HCT116 (cell line): ENCODE data around the gene NMNAT3. TPM values are rescaled to one million over a fixed set of nuclear protein-coding genes. Genes with fewer than 3 reads are reported as not detected.

ENCODE experiments used
- ATAC-seq: fragments of 200-7000 bp; cut with Tn5 transposase; 2 replicates; pipeline ENCODE4 v1.9.1; 2020; ENCODE audit warnings: mild to moderate bottlenecking, moderate library complexity
- BruUV-seq: library from RNA; stranded (reverse); fragments of 400-500 nt; replicated peaks from 2 replicates; lab custom pipeline; 2021; lab: Mats Ljungman, UMichigan
- CTCF ChIA-PET: fragments of 300-600 bp; sonication (Branson Sonifier 250); formaldehyde crosslinking; loops from one replicate; lab custom pipeline; 2021; ENCODE audit warnings: antibody characterized with exemption; lab: Charles Lee
- POLR2A ChIA-PET: fragments of 300-600, 350-600 bp; sonication (Branson Sonifier 250); formaldehyde crosslinking; loops from one replicate; lab custom pipeline; 2021; ENCODE audit warnings: antibody characterized with exemption; lab: Charles Lee
- RAD21 ChIA-PET, 2 experiments: fragments of 300-600 bp; sonication (Branson Sonifier 250); formaldehyde crosslinking; loops; one replicate each; lab custom pipeline; 2023; ENCODE audit warnings: low total read pairs in 2 of 2; ENCODE audit not compliant: uncharacterized antibody in 2 of 2, unreplicated experiment in 2 of 2, low non-redundant PET in 1 of 2; lab: Charles Lee
- DNase-seq: peaks from one replicate; pipeline ENCODE4 v3.0.0-alpha.2; 2010; ENCODE audit warnings: low read depth, low spot score
- H2AFZ ChIP-seq: fragments of 200-600 bp; shearing (Covaris generic), sonication (generic); 2 replicates; pipeline ENCODE4 v1.6.1; 2017; ENCODE audit warnings: low read depth, mixed run types, mixed read lengths, antibody characterized with exemption, low read length; ENCODE audit not compliant: poor library complexity, severe bottlenecking
- H3K27ac ChIP-seq: 2 replicates; pipeline ENCODE4 v1.5.1; 2012; ENCODE audit warnings: low read depth, low read length
- H3K27me3 ChIP-seq: fragments of 200-600 bp; sonication (generic); 2 replicates; pipeline ENCODE4 v1.6.1; 2016; ENCODE audit warnings: mixed run types, low read length, mixed read lengths; ENCODE audit not compliant: insufficient read depth
- H3K36me3 ChIP-seq, 2 experiments: fragments of 200-500 bp in 1 of 2; fragments of 200-600 bp in 1 of 2; sonication (Bioruptor generic) in 1 of 2; sonication (generic) in 1 of 2; 2 replicates each; pipeline versions ENCODE4 v1.5.1 to v1.6.1; 2014 to 2016; ENCODE audit warnings: low read length in 2 of 2, inconsistent platforms in 1 of 2, mixed read lengths in 1 of 2, mixed run types in 1 of 2; ENCODE audit not compliant: insufficient read depth in 2 of 2, control insufficient read depth in 1 of 2
- H3K4me1 ChIP-seq, 2 experiments: fragments of 200-600 bp in 1 of 2; sonication (generic) in 1 of 2; 2 replicates each; pipeline versions ENCODE4 v1.5.1 to v1.6.1; 2012 to 2017; ENCODE audit warnings: low read length in 2 of 2, inconsistent platforms in 1 of 2, mild to moderate bottlenecking in 1 of 2, mixed read lengths in 1 of 2, mixed run types in 1 of 2, moderate library complexity in 1 of 2; ENCODE audit not compliant: insufficient read depth in 2 of 2, control insufficient read depth in 1 of 2
- H3K4me2 ChIP-seq: fragments of 200-600 bp; sonication (generic); 2 replicates; pipeline ENCODE4 v1.6.1; 2017; ENCODE audit warnings: mixed run types, low read length, mixed read lengths
- H3K4me3 ChIP-seq, 2 experiments: fragments of 200-600 bp in 1 of 2; sonication (generic) in 1 of 2; replicated peaks in 1 of 2; 2 replicates each; pipeline ENCODE4 v1.5.1; 2011 to 2016; ENCODE audit warnings: low read length in 2 of 2, control low read depth in 1 of 2, low read depth in 1 of 2, mild to moderate bottlenecking in 1 of 2, mixed read lengths in 1 of 2, mixed run types in 1 of 2
- H3K79me2 ChIP-seq: fragments of 200-600 bp; sonication (generic); 2 replicates; pipeline ENCODE4 v1.6.1; 2017; ENCODE audit warnings: mild to moderate bottlenecking, mixed run types, low read length, moderate library complexity, mixed read lengths; ENCODE audit not compliant: insufficient read depth
- H3K9ac ChIP-seq: fragments of 200-600 bp; sonication (generic); 2 replicates; pipeline ENCODE4 v1.6.1; 2016; ENCODE audit warnings: low read length, mixed read lengths
- H3K9me2 ChIP-seq: fragments of 200-600 bp; sonication (generic), shearing (Covaris generic); 2 replicates; pipeline ENCODE4 v1.6.1; 2017; ENCODE audit warnings: mixed run types, mild to moderate bottlenecking, moderate library complexity; ENCODE audit not compliant: insufficient read depth
- H3K9me3 ChIP-seq, 2 experiments: fragments of 200-500 bp in 1 of 2; fragments of 200-600 bp in 1 of 2; sonication (Bioruptor generic) in 1 of 2; sonication (generic) in 1 of 2; 2 replicates each; pipeline ENCODE4 v1.6.1; 2014 to 2017; ENCODE audit warnings: low read length in 2 of 2, mixed read lengths in 2 of 2, inconsistent platforms in 1 of 2, low read depth in 1 of 2, mild to moderate bottlenecking in 1 of 2, mixed run types in 1 of 2, moderate library complexity in 1 of 2; ENCODE audit not compliant: control insufficient read depth in 1 of 2, insufficient read depth in 1 of 2
- H4K20me1 ChIP-seq: fragments of 200-600 bp; sonication (generic), shearing (Covaris generic); 2 replicates; pipeline ENCODE4 v1.6.1; 2017; ENCODE audit warnings: mixed run types, mild to moderate bottlenecking, moderate library complexity; ENCODE audit not compliant: insufficient read depth
- ELF1 ChIP-seq: IDR thresholded peaks from 2 replicates; pipeline ENCODE4 v1.6.1; 2012; ENCODE audit warnings: low read depth, borderline replicate concordance
- RAD21 ChIP-seq: IDR thresholded peaks from 2 replicates; pipeline ENCODE4 v1.6.1; 2012; ENCODE audit warnings: low read depth, mild to moderate bottlenecking
- TCF7L2 ChIP-seq: IDR thresholded peaks from 2 replicates; pipeline ENCODE4 v1.7.0; 2011; ENCODE audit warnings: borderline replicate concordance, inconsistent platforms; ENCODE audit not compliant: insufficient read depth, insufficient read length; ENCODE audit errors: extremely low read depth
- intact Hi-C: fragments of 100-400 bp; cut with micrococcal nuclease; formaldehyde crosslinking; loops from 2 replicates; pipeline ENCODE4 v1.10.0; 2022
- total RNA-seq: library from RNA; stranded (reverse); gene quantifications from one replicate; pipeline ENCODE4 v1.2.1, GENCODE V29; 2021; ENCODE audit not compliant: unreplicated experiment
- TF ChIP-seq, protein P1 (sequence below), 3 experiments: fragments of 200-600 bp in 1 of 3; sonication (generic) in 1 of 3; IDR thresholded peaks in 2 of 3; conservative IDR thresholded peaks in 1 of 3; 2 replicates each; pipeline ENCODE4 v1.5.1; 2012 to 2017; ENCODE audit warnings: low read depth in 2 of 3, low read length in 2 of 3, antibody characterized with exemption in 1 of 3, borderline replicate concordance in 1 of 3, control low read depth in 1 of 3, mild to moderate bottlenecking in 1 of 3, mixed read lengths in 1 of 3, mixed run types in 1 of 3, moderate library complexity in 1 of 3; ENCODE audit not compliant: insufficient read depth in 1 of 3
- TF ChIP-seq, protein P2 (sequence below): IDR thresholded peaks from 2 replicates; pipeline ENCODE4 v1.6.1; 2012

NMNAT3 gene
- total RNA-seq, 1 experiment from 2014 or later, result 5.7 TPM

DNA sequence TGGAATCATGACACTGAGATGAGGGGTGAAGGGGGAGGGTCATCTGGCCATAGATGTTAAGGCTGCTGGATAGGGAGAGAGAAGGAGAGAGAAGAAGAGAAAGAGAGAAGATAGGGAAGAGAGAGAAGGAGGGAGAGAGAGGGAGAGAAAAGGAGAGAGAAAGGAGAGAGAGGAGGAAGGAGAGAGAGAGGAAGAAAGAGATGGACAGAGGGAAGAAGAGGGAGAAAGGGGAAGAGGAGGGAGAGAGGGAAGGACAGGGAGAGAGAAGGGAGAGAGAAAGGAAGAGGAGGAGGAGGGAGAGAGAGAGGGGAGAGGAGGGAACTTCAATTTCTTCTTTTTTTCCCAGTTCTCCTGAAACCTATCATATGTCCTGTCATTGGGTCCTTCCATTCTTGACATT is 123.1 kb downstream of the NMNAT3 start:
- RAD21 ChIA-PET, result no interaction called here
- TF ChIP-seq ELF1 (no peak), TCF7L2 (no peak), RAD21 (no peak)

DNA sequence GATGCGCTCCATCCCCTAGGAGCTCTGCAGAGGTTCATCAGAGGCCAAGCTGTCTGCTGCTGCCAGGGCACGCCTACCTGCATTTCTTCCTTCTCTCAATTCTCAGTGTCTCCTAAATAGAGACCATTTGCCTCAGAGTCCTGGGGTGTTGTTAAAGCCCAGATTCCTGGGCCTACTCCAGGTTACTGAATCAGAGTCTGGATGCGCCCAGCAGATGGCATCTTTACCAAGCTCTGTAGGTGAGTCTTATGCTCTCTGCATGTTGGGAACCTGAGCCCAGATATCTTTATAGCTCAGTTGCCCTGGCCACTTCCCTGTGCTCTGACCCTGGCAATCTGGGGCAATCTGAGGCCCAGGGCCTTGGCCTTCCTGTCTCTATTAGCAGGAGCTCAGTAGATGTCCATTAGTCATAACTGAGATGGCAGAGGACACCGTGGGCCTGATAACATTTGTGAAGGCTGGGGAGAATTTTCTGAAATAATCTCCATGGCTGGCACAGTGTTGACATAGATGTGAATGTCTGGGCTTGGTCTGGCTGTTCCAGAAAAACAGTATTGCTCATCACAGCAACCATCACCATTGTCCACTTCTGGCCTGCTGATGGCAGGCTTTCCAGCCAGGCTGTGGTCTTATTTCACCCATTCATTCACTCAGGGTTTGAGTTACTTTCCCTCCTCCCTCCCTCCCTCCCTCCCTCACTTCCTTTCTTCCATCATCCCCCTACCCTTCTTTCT is 125.0 kb downstream of the NMNAT3 start:
- BruUV-seq, result no TSS peak

More for the DNA sequence above, 123.1 kb downstream of the NMNAT3 start:
- no peak for DNase-seq
- ATAC-seq, result no peak
- Histone ChIP-seq H3K9me3 (no peaks in the 10 kb centered on the region), H3K79me2 (no peaks in the 10 kb centered on the region), H3K4me2 (no peak overlapping the region), H3K9me2 (no peaks in the 10 kb centered on the region), H3K9ac (no peak overlapping the region), H3K27ac (no peak overlapping the region), H3K27me3 (no peaks in the 10 kb centered on the region), H3K4me1 (no peaks in the 10 kb centered on the region), H3K36me3 (no peaks in the 10 kb centered on the region), H2AFZ (no peak overlapping the region), H4K20me1 (no peaks in the 10 kb centered on the region), H3K4me3 (no peak overlapping the region)
- no TSS peak for BruUV-seq
- POLR2A ChIA-PET, result no interaction called here
- CTCF ChIA-PET, result no interaction called here
- intact Hi-C loops, result no loop called here

More for the DNA sequence above, 125.0 kb downstream of the NMNAT3 start:
- no peaks in the 10 kb centered on the region for H3K79me2 ChIP-seq
- H3K4me1 ChIP-seq, result no peaks in the 10 kb centered on the region
- H3K27ac ChIP-seq, result no peak overlapping the region
- TF ChIP-seq, protein P1, sequence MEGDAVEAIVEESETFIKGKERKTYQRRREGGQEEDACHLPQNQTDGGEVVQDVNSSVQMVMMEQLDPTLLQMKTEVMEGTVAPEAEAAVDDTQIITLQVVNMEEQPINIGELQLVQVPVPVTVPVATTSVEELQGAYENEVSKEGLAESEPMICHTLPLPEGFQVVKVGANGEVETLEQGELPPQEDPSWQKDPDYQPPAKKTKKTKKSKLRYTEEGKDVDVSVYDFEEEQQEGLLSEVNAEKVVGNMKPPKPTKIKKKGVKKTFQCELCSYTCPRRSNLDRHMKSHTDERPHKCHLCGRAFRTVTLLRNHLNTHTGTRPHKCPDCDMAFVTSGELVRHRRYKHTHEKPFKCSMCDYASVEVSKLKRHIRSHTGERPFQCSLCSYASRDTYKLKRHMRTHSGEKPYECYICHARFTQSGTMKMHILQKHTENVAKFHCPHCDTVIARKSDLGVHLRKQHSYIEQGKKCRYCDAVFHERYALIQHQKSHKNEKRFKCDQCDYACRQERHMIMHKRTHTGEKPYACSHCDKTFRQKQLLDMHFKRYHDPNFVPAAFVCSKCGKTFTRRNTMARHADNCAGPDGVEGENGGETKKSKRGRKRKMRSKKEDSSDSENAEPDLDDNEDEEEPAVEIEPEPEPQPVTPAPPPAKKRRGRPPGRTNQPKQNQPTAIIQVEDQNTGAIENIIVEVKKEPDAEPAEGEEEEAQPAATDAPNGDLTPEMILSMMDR (IDR thresholded peaks at IDR 0.05 in 2 of 3, conservative IDR thresholded peaks at IDR 0.05 in 1 of 3; ENCODE audit: borderline replicate concordance in 1 of 3, insufficient read depth in 1 of 3, low read depth in 2 of 3, low read length in 2 of 3), result 0 out of 6 replicates have a peak, but pooled peaks of 1 of the 3 experiments have one; percentile 13
- TF ChIP-seq, protein P2, sequence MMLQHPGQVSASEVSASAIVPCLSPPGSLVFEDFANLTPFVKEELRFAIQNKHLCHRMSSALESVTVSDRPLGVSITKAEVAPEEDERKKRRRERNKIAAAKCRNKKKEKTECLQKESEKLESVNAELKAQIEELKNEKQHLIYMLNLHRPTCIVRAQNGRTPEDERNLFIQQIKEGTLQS, result no peak
- TF ChIP-seq, all 23 proteins: peak for 1
- no peaks in the 10 kb centered on the region for H3K9me2 ChIP-seq
- no peaks in the 10 kb centered on the region for H3K27me3 ChIP-seq
- ChIA-PET CTCF (no interaction called here), RAD21 (no interaction called here), POLR2A (no interaction called here)
- DNase-seq, result no peak
- H3K9me3 ChIP-seq, result no peaks in the 10 kb centered on the region
- peak; percentile 65; the same call in 1 of the 2 replicates for ATAC-seq
- H2AFZ ChIP-seq, result no peak overlapping the region
- intact Hi-C loops, result no loop called here
- no peak overlapping the region for H3K4me2 ChIP-seq
- no peak overlapping the region for H3K9ac ChIP-seq
- no peak overlapping the region for H3K4me3 ChIP-seq
- no peaks in the 10 kb centered on the region for H4K20me1 ChIP-seq
- H3K36me3 ChIP-seq, result no peaks in the 10 kb centered on the region
